ENCODE results near the gene MINDY3.

DNA sequence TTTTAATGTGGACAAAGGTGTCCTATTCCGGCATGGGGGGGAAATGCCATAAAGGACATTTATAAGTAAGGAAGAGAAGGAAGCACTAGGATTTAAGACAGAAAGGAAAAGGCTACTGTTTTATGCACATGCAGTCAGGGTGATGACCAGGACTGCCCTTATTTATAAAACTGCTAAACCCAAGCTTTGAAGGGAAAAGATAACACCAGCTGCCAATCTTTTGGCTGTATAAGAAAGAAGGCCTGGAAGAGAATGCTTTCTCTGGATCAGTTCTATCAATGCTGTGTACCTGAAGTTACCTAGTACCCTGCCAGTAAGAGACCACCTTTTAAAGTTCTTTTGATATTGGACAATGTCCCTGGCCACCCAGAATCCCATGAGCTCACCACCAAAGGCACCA is 59.2 kb downstream of the MINDY3 start:
- TF ChIP-seq GATA2 (IDR thresholded peaks at IDR 0.05; ENCODE audit: low read depth, low read length) (no peak), GATA3 (IDR thresholded peaks at IDR 0.05; ENCODE audit: low read depth, low read length) (no peak)

Data from SH-SY5Y (cell line).